Islet precursor cell (in vitro differentiated cells): ENCODE results near the gene BBS9.
"Not testable (repeated sequence)": the region's sequence is repeated elsewhere in the genome, so short reads cannot be mapped to it uniquely, and the experiment has no call there.

ENCODE experiments used
- DNase-seq: peaks from one replicate; pipeline ENCODE4 v3.0.0-alpha.2; 2018

BBS9 gene

DNA sequence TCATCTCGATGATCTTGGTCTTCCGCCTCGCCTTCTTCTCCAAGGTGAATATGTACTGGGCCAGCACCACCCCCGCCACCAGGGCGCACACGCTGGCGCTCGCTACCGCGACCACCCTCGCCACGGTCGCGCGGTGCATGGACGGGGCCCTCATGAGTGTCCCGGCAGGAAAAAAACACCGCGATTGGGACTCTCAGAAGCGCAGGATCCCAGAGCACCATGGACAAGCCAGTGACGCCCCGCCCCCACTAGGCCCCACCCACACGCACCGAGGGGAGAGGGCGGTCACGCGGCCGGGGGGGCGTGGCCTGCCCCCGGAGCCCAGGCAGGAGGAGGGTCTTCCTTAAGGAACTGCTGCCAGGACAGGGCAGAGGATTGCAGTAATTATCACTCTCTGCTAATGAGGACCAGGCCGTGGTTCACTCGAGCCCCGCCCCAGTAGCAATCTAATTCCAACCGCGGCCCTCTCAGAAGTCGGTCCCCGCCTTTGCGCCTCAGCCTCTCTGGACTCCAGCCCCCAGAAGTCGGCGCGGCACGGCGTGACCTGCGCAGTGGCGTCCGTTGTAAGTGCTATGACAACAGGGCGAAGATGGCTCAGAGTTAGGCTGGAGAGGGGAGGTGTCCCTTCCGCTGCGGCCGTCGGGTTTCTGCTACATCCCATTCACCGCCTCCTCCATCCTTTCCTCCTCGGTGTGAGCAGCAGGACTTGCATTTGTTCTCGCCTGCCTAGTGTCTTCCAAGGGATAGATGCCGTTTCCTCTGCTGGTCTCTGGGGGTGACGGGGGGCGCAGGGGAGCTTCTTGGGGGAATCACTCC lies at the start of gene BBS9:
TSS of gene BBS9 (plus strand) at position 575 of the 816 bp plus-strand sequence. CDS start 16,689 bp downstream, outside the sequence.
- DNase-seq = peak; percentile 99

DNA sequence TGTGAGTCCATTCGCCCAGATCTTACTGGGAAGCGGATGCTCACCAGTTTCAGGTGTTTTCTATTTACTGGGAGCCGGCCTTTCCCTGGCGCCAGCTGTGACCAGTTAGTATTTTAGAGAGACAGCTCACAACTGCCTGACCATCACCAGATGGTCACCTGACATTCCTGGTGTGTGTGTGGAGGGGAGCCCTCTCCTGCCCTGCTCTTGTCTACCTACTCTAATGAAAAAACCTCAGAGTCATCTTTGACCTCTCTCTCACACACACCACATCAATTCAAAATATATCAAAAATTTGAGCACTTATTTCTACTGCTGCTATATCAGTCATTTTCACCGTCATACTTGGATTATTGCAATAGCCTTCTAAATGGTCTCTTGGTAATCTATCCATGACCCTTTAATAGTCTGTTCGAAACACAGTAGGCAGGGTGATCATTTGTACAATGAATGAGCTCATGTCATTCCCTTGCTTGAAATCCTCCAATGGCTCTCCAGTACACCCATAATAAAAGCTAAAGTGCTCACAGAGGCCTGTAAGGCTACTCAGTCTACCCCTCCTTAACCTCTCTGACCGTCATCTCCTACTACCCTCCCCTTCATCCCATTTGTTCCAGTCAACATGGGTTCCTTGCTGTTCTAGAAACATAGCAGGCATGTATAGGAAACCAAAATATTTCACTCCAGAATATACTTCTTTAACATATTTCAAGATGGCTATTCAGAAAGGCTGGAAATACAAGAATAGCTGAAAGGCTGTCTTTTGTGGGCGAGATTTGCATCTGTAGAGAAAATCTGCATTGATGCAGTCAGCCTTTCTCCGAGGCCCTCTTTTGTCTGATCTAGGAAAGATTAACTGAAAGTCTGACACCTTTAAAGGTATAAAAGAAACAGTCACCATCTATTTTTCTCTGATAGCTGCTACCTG lies 49.3 kb upstream of the BBS9 start:
- no peak for DNase-seq

- DNase-seq = no peak
These were observed 42.0 kb upstream of the BBS9 start for GRCh38 chr7:33087356-33087755.

GRCh38 chr7:33087858-33088257 lies 41.5 kb upstream of the BBS9 start:
- DNase-seq = no peak

DNA sequence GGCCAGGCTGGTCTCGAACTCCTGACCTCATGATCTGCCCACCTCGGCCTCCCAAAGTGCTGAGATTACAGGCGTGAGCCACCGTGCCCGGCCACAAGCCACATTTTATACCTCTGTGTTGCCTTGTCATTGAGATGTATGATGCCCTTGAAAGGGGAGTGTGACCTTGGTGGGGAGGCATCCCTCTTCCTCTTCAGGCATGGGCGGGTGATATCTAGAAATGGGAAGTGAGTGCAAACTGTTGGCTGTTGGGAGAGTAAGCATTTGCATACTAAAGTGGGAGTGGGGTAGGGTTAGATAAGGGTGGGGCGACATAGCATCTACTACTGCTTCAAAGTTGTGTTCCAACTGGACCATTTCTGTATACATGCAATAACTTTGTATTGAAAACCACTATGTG lies 40.2 kb upstream of the BBS9 start:
- no peak for DNase-seq

- DNase-seq = no peak
These were observed 38.2 kb upstream of the BBS9 start for GRCh38 chr7:33091111-33091531.

DNA sequence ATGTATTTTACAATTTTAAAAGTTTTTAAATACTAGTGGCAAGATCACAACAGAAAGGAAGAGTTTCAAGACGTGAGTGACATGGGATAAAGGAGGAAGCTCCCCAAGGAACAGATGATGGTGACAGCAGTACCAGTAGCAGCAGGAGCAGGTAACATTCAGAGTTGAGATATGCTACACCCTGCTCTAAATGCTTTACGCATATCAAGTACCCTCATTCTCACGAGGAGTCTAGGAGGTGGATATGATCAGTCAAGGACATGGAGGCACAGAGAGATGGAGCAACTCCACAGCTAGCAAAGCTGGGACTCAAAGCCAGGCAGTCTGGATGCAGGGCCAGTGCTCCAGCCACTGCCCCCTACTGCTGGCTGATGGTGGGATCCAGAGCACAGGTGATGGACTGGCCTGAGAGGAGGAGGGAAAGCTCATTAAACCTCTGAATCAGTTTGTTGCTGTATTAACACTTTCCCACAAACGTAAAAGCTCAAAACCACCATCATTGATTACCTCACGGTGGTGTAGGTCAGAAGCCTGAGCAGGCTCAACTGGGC lies 37.6 kb upstream of the BBS9 start:
- DNase-seq = no peak

GRCh38 chr7:33093266-33093665 lies 36.1 kb upstream of the BBS9 start:
- no peak for DNase-seq

DNA sequence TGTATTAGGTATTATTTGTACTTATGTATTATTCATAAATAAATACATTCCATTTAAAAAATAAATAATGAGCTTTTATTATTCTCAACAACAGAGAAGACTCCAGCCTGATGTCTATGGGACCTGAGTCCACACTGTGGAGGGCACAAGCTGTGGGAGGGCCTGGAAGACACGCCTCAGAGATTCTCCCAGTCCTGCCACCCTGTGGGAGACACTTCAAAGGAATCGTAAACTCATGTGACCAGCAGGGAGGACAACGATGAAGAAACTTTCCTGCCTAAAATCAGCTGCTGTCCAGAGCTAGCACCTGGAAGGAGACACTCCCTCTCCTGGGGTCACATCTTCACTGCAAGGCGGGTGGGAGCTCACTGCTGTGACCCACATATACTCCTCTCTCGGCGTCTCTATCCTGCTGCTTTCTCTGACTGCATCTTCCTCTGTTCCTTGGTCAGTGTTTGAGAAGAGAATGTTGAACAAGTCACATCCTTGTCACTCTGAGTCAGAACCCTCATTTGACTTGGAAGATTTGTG lies 34.6 kb upstream of the BBS9 start:
- not testable (repeated sequence) for DNase-seq

- no peak for DNase-seq
These were observed 30.0 kb upstream of the BBS9 start for GRCh38 chr7:33099154-33099940.

DNA sequence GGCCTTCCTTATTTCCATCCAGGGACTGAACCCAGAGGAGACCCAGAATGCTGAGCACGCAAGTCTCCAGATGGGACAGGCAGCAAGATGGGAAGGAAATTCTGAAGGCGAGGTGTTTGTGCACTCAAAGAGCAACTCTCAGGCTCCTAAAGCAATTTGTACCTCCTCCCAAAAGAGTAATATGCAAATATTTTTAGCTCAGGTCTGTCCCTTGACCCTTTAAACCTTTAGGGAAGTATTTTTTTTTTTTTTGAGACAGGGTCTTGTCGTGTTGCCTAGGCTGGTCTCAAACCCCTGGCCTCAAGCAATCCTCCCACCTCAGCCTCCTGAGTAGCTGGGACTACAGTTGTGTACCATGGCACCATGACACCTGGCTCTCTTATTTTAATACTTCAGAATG lies 28.6 kb upstream of the BBS9 start:
- DNase-seq = no peak

DNA sequence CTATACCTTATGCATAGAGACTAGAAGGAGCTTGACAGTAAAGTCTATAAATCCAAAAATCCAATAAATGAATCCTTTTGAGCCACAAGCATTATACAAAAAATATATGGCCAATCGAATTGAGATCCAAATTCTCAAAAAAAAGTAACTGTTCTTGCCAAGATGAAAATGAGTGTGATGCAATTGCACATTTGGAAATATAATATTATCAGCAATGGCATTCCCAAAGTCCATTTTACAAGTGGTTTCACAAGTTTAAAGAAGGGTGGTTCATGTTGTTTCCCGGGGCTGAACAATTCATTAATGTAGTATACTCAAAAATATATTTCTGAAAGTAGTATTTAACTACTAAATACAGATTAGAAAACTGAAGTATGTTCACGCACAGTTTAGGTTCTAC lies 27.5 kb upstream of the BBS9 start:
- DNase-seq = no peak

- peak; percentile 72 for DNase-seq
These were observed 22.0 kb upstream of the BBS9 start for GRCh38 chr7:33107136-33108066.

- DNase-seq = no peak
These were observed 20.8 kb upstream of the BBS9 start for GRCh38 chr7:33108554-33109004.

DNA sequence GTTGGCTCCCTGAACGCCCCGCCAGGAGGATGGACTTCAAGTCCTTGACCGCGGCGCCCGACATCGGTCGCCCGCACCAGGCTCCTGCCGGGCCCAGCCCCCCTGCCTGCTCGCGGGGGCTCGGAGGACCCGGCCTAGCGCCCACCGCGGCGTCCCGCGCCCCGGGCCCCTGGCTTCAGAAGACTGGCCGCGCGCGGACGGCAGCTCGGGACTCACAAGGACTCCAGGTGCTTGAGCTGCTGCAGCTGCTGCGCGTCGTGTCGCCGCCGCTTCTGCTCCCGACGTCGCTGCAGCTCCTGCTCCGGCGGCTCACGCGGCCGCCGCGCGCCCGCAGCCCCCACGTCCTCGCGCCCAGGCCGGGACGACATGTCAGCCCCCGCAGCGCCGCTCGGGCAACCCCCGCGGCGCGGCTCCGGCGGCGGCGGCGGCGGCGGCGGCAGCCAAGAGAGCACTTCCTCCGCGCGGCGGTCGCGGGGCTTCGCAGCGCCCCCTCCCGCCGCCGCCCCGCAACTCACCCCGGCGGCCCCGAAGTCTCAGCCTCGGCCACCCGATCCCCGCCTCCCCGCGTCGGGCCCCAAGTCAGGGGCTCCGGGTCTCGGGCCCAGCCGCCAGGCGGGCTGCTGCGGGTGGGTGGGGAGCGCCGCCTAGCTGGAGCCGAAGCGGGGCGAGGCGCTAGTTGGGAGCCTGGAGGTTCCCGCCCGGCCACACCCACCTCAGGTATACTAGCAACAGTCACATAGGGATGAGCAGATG lies 20.2 kb upstream of the BBS9 start, which contains the start of gene RP9:
TSS of gene RP9 (minus strand) at position 400 of the 753 bp plus-strand sequence. CDS start at position 368, 32 bp downstream.
- DNase-seq = peak; percentile 92

DNA sequence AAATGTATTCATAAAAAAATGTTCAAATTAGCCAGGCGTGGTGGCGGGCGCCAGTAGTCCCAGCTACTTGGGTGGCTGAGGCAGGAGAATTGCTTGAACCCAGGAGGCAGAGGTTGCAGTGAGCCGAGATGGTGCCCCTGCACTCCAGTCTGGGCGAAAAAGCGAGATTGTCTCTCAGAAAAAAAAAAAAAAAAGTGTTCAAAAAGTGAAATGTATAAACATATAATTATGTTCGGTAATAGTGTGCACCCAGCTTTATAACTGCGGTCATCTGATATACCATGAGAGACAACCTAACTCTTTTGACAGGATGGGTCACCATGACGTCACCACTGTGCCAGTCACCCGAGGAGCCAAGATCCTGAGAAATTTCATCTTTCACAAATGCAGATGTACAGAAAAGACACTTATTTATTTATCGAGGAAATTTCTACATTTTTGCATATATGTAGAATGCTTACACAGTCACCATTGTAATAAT lies 19.6 kb upstream of the BBS9 start:
- no peak for DNase-seq

- no peak for DNase-seq
These were observed 17.8 kb upstream of the BBS9 start for GRCh38 chr7:33111614-33112013.

GRCh38 chr7:33114976-33115375 lies 14.4 kb upstream of the BBS9 start:
- DNase-seq = no peak

DNA sequence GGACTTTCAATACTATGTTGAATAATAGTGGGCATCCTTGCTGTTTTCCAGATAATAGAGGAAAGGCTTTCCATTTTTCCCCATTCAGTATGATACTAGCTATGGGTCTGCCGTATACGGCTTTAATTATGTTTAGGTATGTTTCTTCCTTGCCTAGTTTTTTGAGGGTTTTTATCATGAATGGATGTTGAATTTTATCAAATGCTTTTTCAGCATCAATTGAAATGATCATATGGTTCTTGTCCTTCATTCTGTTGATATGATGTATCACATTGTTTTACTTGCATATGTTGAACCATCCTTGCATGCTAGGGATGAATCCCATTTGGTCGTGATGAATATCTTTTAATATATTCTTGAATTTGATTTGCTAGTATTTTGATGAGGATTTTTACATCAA lies 11.0 kb upstream of the BBS9 start:
- no peak for DNase-seq

DNA sequence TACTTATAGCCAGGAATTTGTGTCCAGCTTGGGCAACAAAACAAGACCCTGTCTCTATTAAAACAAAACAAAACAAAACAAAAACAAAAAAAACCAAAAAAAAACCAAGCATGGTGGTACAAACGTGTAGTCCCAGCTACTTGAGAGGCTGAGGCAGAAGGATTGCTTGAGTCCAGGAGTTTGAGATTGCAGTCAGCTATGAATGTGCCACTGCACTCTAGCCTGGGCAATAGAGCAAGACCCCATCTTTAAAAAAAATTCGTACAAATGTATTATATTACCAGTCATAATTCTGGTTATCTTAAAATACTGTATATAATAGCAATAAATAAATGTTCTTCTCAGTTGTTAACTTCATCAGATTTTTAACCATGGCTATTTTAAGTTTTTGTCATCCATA lies 2.3 kb upstream of the BBS9 start:
- DNase-seq = no peak
